GM13977 (cell line): ENCODE data around the gene S100A16.
A peak's percentile ranks its signal among the peaks of the same experiment; 100 is the strongest.

Experiments
- DNase-seq: peaks from one replicate; pipeline ENCODE4 v3.0.0; 2012; ENCODE audit warnings: low spot score
- in situ Hi-C: fragments of 300-500 bp; cut with MboI; formaldehyde crosslinking; loops from one replicate; pipeline ENCODE4 v1.12.0; 2022; ENCODE audit warnings: low sequenced_read_pairs, low pct_unique_long_range_greater_than_20kb, mixed read lengths, inconsistent platforms; ENCODE audit not compliant: unreplicated experiment
- TF ChIP-seq, protein P1 (sequence below): IDR thresholded peaks from 2 replicates; pipeline ENCODE4 v1.5.1; 2012; ENCODE audit warnings: mild to moderate bottlenecking, control low read depth; ENCODE audit not compliant: insufficient read depth; ENCODE audit errors: extremely low read depth, missing control alignments

S100A16 gene

DNA sequence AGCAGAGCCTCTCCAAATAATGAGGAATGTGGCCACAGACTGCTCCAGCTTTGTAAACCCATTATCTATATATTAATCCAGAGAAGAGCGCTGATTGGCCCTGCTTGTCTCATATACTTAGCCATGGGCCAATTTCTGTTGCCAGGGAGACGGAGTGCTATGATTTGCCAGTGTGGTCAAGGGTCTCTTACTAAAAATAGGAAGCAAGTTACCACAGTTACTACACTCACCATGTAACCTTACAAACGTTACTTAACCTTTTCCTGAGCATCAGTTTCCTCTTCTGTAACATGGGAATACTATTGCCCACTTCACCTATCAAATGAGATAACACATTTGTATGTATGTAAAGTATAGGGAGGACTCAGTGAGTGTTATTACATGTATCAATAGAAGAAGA, 39.6 kb downstream of the S100A16 start:
- in situ Hi-C loops, result no loop called here
- TF ChIP-seq, protein P1, sequence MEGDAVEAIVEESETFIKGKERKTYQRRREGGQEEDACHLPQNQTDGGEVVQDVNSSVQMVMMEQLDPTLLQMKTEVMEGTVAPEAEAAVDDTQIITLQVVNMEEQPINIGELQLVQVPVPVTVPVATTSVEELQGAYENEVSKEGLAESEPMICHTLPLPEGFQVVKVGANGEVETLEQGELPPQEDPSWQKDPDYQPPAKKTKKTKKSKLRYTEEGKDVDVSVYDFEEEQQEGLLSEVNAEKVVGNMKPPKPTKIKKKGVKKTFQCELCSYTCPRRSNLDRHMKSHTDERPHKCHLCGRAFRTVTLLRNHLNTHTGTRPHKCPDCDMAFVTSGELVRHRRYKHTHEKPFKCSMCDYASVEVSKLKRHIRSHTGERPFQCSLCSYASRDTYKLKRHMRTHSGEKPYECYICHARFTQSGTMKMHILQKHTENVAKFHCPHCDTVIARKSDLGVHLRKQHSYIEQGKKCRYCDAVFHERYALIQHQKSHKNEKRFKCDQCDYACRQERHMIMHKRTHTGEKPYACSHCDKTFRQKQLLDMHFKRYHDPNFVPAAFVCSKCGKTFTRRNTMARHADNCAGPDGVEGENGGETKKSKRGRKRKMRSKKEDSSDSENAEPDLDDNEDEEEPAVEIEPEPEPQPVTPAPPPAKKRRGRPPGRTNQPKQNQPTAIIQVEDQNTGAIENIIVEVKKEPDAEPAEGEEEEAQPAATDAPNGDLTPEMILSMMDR, result no peak
- no peak for DNase-seq

- DNase-seq, result peak; percentile 76
- in situ Hi-C loops, result no loop called here
- TF ChIP-seq, protein P1, result peak; percentile 83
Observed at GRCh38 chr1:153572569-153573015, 40.3 kb downstream of the S100A16 start.

DNA sequence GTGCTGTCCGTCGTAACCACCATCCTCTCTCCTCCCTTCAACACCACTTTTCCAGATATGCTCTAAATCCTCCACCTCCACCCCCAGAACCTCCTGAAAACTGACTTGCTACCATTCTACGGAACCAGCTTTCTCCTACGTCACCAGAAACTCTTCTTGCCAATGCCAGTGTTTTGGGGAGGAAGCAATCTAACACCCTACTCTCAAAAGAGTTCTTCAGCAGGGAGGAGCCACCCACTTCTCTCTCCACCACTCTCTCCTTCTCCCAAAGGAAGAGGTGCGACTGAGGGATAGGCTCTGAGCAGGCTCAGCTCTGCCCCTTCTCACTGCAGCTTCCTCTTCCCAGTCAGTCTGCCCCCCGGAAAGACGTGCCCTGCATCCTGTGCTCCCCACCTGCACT, 41.2 kb downstream of the S100A16 start:
- in situ Hi-C loops, result no loop called here
- TF ChIP-seq, protein P1, result no peak
- no peak for DNase-seq

GRCh38 chr1:153570874-153571273, 42.1 kb downstream of the S100A16 start:
- DNase-seq, result no peak
- in situ Hi-C loops, result no loop called here
- TF ChIP-seq, protein P1, result no peak

DNA sequence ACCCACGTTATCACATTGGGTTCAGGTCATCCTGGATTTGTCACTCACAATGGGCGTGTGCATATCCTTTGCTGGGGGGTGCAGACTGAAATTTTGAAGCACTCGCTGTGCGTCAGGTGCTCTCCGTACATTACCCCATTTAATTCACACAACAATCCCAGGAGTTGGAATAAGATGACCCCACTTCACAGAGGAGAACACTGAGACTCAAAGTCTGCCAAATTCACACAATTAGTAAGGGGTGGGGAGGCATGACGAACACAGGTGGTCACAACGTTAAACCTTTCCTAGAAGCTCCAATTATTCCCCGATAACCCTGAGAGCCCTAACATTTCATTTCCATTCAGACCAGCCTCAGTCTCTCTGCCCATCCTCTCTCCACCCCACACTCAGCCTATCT, 43.5 kb downstream of the S100A16 start:
- DNase-seq, result no peak
- TF ChIP-seq, protein P1, result no peak
- in situ Hi-C loops, result loop anchor here (10.0 kb wide), 1 partner anchor 55 kb away; no protein-coding TSS in a partner anchor

DNA sequence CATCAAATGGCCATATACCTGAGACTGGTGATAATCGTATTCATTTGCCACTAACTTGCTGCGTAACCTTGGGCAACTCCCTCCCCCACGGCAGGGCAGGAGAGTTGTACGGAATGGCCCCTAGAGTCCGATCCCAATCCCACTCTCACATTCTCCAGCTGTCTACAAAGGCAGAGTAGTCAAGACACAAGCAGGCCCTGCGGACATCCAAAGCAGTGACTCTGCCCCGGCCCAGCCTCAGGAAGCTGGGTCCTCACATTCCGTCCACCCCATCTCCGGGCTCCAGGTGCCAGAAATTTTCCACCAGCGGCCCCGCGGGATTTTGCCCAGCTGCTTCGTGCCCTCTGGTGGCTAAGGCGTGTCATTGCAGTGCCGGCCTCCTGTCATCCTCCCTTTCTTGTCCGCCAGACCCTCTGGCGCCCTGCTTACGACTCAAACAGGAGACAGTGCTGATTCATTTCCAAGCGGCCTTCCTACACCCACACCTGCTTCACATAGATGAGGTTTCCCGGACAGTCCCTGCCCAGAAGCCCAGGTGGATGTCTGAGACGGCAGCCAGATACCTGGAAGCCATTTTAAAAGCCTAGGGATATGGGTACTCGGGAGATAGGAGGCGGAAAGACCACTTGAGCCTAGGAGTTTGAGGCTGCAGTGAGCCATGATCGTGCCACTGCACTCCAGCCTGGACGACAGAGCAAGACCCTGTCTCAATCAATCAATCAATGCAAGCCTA, 44.4 kb downstream of the S100A16 start:
- in situ Hi-C loops, result loop anchor here (10.0 kb wide), 1 partner anchor 54 kb away; no protein-coding TSS in a partner anchor
- peak; percentile 86 for DNase-seq
- TF ChIP-seq, protein P1, result peak; percentile 98
